IPS-20b (cell line): ENCODE measurements around the gene TNS3.
A peak's percentile ranks its signal among the peaks of the same experiment; 100 is the strongest.

ENCODE experiments used
- H3K27ac ChIP-seq: one replicate; pipeline ENCODE4 v1.5.1; 2013; ENCODE audit warnings: low read length
- H3K27me3 ChIP-seq: 2 replicates; pipeline ENCODE4 v1.6.1; 2013; ENCODE audit warnings: mild to moderate bottlenecking, low read length, inconsistent platforms; ENCODE audit not compliant: insufficient read depth
- H3K36me3 ChIP-seq: 2 replicates; pipeline ENCODE4 v1.6.1; 2013; ENCODE audit warnings: low read depth, mild to moderate bottlenecking, inconsistent platforms, low read length, moderate library complexity; ENCODE audit not compliant: insufficient read depth
- H3K4me1 ChIP-seq: 2 replicates; pipeline ENCODE4 v1.6.1; 2013; ENCODE audit warnings: mild to moderate bottlenecking, control low read depth, inconsistent platforms, low read length, moderate library complexity; ENCODE audit not compliant: insufficient read depth
- H3K4me3 ChIP-seq: 2 replicates; pipeline ENCODE4 v1.5.1; 2013; ENCODE audit warnings: mild to moderate bottlenecking, low read length, inconsistent platforms
- H3K9ac ChIP-seq: 2 replicates; pipeline ENCODE4 v1.6.1; 2013; ENCODE audit warnings: low read depth, mild to moderate bottlenecking, inconsistent platforms, low read length, moderate library complexity
- H3K9me3 ChIP-seq: 2 replicates; pipeline ENCODE4 v1.6.1; 2013; ENCODE audit warnings: mild to moderate bottlenecking, low read depth, low read length, inconsistent platforms; ENCODE audit not compliant: insufficient read depth

The TNS3 gene

DNA sequence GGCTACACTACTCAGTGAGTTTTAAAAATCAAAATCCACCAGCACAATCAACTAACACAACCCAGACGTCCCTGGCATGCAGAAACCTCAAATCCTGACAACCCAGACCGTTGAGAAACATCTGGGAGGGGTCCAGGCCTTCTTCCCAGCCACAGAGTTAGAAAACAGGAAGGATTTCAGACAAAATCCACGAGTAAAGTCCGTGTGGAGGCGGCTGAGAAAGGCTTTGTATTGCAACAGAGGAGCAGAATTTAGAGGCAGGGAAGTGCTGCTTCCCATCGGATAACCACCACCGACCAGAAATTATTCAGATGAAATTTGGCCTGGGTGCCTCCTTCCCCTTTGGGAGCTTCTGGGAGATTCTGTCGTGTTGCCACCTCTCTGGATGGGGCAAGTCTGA, 61.5 kb downstream of the TNS3 start:
- H3K4me3 ChIP-seq, result no peak overlapping the region
- peaks cover 7% of the 10 kb centered on the region; the same call in 1 of the 2 replicates for H3K4me1 ChIP-seq
- H3K27ac ChIP-seq, result no peak overlapping the region
- 0 out of 2 replicates have a peak overlapping the region, but pooled peaks have one; percentile 20 for H3K9ac ChIP-seq
- peaks cover 6% of the 10 kb centered on the region for H3K36me3 ChIP-seq
- no peaks in the 10 kb centered on the region for H3K27me3 ChIP-seq
- no peaks in the 10 kb centered on the region for H3K9me3 ChIP-seq

DNA sequence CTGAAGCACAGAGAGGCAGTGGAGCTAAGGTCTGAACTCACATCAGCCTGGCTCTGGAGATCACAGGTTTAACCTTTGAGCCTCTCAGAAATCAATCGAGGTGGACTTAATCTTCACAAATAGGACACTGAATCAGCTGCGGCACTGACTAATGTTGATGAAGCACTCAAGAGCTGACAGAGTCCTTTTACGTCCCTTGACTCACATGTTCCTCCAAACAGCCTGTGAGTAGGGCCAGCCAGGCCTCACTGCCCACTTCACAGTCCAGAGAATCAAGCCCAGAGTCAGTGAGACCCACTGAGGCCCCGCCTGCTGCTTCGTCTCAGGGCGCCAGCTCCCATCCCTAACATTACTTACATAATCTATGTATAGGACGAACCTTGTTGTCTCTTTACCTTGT, 63.1 kb downstream of the TNS3 start:
- Histone ChIP-seq H3K4me3 (no peak overlapping the region), H3K9ac (no peak overlapping the region), H3K27me3 (no peaks in the 10 kb centered on the region), H3K4me1 (peaks cover 7% of the 10 kb centered on the region; the same call in 1 of the 2 replicates), H3K9me3 (no peaks in the 10 kb centered on the region), H3K36me3 (no peaks in the 10 kb centered on the region), H3K27ac (no peak overlapping the region)

DNA sequence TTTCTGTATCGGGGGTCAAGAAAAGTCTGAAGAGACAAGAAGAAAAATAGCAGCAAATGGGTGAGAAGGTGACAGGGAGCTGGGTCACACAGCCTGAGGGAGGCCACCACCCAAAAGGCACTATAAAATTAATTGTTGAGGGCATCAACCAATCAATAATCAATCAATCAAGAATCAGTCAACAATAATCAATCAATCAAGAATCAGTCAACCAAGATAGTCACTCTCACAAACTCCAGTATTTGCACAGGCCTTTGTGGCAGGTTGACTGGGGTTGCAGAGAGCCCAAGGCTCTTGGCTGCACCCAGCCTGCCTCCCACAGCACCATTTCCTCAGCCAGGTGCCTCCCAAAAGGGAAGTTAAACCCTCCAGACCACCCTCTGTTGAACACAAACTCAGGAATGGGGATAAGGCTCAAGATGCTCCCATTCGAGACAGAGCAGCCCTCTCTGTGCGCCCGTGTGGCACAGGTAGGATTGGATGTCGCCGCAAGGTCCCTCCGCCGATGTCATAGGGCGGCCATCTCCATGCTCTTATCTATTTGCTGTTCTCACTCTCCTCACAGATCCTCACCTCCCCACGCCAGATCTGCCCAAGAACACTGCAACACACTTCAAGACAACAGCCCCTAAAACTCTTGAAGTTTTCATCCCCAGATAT, 64.0 kb downstream of the TNS3 start:
- H3K4me3 ChIP-seq, result no peak overlapping the region
- H3K9me3 ChIP-seq, result no peaks in the 10 kb centered on the region

DNA sequence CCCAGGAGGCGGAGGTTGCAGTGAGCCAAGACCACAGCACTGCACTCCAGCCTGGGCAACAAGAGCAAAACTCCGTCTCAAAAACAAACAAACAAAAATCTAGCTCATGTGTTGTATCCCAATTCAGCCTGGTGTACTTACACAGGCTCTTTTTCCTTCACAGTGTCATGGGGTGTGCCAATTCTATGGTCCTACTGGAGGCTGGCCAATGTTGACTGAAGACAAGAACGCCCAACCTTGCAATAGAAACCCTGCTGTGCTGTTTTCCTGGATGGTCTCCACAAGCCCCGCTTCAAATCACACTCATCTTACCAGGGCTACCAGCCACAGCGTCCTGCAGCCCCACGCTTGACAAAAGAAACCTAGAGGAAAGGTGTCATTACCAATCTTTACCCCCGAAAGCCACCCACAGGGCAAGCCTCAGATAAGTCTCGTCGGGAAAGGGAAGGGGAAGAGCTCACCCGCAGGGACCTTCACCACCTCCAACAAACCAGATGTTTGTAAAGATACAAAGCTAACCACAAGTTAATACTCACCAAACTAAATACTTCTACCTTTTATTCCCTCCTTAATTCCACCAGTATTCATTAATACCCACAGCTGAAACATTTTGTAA, 64.8 kb downstream of the TNS3 start:
- Histone ChIP-seq H3K36me3 (no peaks in the 10 kb centered on the region), H3K4me3 (no peak overlapping the region), H3K27me3 (no peaks in the 10 kb centered on the region), H3K4me1 (peaks cover 7% of the 10 kb centered on the region; the same call in 1 of the 2 replicates), H3K9me3 (no peaks in the 10 kb centered on the region), H3K27ac (no peak overlapping the region), H3K9ac (no peak overlapping the region)

More for the DNA sequence above, 64.0 kb downstream of the TNS3 start:
- H3K36me3 ChIP-seq, result no peaks in the 10 kb centered on the region
- H3K27me3 ChIP-seq, result no peaks in the 10 kb centered on the region
- no peak overlapping the region for H3K27ac ChIP-seq
- H3K9ac ChIP-seq, result no peak overlapping the region
- H3K4me1 ChIP-seq, result peaks cover 7% of the 10 kb centered on the region; the same call in 1 of the 2 replicates

DNA sequence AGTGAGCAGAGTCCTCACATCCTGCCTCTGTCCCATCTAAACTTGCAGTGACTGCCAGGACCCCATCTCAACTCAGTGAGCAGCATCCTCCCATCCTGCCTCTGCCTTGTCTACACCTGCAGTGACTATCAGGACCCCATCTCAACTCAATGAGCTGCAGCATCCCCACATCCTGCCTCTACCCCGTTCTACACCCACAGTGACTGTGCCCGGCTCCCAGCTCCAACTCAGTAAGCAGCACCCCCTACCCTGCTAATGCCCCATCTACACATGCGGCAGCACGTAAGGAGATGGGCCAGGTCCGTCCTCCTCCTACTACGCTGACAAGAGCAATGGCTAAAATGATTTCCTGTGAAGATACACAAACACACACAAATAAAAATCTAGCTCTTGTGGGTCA, 65.5 kb downstream of the TNS3 start:
- Histone ChIP-seq H3K9ac (no peak overlapping the region), H3K4me1 (peaks cover 6% of the 10 kb centered on the region; the same call in 1 of the 2 replicates), H3K27me3 (no peaks in the 10 kb centered on the region)

DNA sequence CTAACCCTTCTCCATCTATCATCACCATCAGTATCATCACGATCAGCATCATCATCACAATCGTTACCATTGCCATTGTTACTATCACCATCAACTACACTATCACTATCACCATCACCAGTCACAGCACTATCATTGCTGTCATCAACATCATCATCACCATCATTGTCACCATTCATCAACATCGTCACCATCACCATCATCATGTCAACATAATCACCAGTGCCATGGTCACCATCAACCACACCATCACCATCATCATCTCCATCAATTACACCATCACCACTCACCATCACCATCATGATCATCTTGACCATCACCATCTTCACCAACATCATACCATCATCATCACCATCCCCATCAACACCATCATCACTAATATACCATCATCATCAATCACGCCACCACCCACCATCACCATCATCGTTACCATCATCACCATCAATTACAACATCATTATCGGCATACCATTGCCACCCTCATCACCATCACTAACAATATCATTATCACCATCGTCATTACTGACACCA, 66.5 kb downstream of the TNS3 start:
- no peak overlapping the region for H3K4me3 ChIP-seq
- H3K36me3 ChIP-seq, result no peaks in the 10 kb centered on the region
- H3K27ac ChIP-seq, result no peak overlapping the region
- no peak overlapping the region for H3K9ac ChIP-seq
- no peaks in the 10 kb centered on the region for H3K9me3 ChIP-seq
- H3K27me3 ChIP-seq, result no peaks in the 10 kb centered on the region
- no peaks in the 10 kb centered on the region; the same call in 1 of the 2 replicates for H3K4me1 ChIP-seq

More for the DNA sequence above, 65.5 kb downstream of the TNS3 start:
- Histone ChIP-seq H3K36me3 (no peaks in the 10 kb centered on the region), H3K9me3 (no peaks in the 10 kb centered on the region), H3K27ac (no peak overlapping the region), H3K4me3 (no peak overlapping the region)

DNA sequence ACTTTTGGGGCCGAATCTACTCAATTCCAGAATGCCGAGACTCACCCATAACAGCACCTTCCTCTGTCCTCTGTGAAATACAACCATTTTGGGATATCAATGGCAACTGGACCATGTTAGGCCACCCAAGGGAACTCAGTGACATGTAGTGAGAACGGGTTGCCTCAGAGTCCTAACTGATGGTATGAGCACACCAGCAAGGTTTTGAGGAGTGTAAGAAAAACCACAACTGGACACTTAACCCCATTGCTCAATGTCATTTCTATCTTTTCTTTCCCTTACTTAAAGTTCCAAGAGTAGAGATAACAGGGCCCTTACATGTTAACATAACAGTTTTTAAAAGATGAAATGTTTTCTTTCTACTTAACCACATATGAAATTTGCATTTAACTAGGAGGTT, 67.1 kb downstream of the TNS3 start:
- H3K27ac ChIP-seq, result no peak overlapping the region

DNA sequence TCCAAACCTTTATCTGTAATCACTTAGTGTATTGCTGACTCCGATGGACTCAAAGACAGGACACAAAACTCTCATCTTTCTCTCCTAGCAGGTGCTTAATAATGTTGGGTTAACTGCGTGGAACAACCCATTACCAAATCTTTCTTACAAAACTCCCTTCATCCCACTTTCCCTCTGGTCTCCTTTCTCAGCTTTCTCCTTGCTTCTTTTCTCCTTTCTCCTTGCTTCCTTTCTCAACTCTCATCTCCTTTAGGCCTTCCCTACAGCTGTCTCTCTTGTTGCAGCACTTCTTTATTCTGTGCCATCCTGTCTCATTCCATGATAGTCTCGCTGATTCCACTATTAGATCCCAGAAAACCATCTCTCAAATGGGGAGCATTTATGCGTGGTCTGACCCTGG, 67.5 kb downstream of the TNS3 start:
- Histone ChIP-seq H3K27me3 (no peaks in the 10 kb centered on the region), H3K36me3 (no peaks in the 10 kb centered on the region), H3K9ac (no peak overlapping the region), H3K9me3 (no peaks in the 10 kb centered on the region), H3K27ac (no peak overlapping the region), H3K4me1 (no peaks in the 10 kb centered on the region), H3K4me3 (no peak overlapping the region)

More for the DNA sequence above, 67.1 kb downstream of the TNS3 start:
- Histone ChIP-seq H3K9ac (no peak overlapping the region), H3K36me3 (no peaks in the 10 kb centered on the region), H3K4me1 (no peaks in the 10 kb centered on the region), H3K9me3 (no peaks in the 10 kb centered on the region), H3K4me3 (no peak overlapping the region), H3K27me3 (no peaks in the 10 kb centered on the region)

DNA sequence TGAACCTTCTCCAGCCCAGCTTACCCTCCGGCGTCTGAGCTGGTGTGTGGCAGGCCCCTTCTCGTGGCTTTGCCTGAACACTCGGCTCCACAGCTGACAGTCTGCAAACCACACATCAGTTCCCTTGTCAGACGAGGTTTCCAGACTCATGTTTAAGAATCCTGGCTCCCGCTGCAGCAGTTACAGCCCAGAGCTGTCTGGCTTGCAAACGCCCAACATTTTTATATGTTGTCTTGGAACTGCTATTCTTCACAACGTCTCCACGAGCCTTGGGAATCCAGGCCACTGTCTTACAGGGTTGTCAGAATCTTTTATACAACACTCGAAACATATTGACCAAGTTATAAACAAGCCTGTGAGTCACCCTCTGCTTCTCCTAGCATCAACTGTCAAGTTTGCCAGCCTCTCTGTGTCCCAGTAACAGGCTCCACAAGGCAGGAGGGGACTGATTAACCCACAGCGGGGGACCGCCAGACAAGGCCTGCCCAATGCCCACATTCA, 68.1 kb downstream of the TNS3 start:
- no peak overlapping the region for H3K9ac ChIP-seq
- H3K9me3 ChIP-seq, result no peaks in the 10 kb centered on the region
- H3K4me3 ChIP-seq, result no peak overlapping the region
- H3K27me3 ChIP-seq, result no peaks in the 10 kb centered on the region
- H3K27ac ChIP-seq, result no peak overlapping the region
- H3K4me1 ChIP-seq, result no peaks in the 10 kb centered on the region
- H3K36me3 ChIP-seq, result no peaks in the 10 kb centered on the region

DNA sequence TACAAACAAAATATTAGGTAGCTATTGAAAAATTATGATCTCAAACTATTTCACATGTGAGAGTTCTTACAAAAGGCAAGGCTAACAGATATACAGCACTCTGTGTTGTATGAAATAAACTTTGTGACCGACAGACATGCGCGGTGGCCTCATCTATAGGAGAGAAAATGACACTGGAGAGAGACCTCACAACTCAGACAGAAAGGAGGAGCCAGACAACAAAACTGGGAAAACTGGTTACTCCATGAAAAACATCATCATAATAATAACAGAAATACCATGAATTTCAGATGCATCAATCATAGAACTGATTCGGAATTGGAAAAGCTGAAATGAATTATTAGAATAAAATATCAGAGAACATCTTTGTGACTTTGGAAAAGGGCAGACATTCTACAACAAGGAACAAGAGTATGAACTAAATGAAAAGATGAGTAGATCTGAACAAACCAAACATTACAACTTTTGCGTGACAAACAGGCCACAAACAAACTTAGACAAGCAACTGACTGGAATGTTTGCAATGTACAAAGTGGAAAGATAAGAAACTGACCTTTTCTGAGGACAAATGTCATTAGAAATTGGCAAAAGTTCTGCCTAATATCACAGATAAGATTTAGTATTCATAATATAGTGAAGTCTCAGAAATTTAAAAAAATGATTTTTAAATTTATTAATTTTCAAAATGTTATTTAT, 69.3 kb downstream of the TNS3 start:
- H3K9me3 ChIP-seq, result no peaks in the 10 kb centered on the region
- H3K4me1 ChIP-seq, result no peaks in the 10 kb centered on the region
- H3K4me3 ChIP-seq, result no peak overlapping the region
- H3K27ac ChIP-seq, result no peak overlapping the region
- no peaks in the 10 kb centered on the region for H3K36me3 ChIP-seq
- no peak overlapping the region for H3K9ac ChIP-seq
- no peaks in the 10 kb centered on the region for H3K27me3 ChIP-seq

DNA sequence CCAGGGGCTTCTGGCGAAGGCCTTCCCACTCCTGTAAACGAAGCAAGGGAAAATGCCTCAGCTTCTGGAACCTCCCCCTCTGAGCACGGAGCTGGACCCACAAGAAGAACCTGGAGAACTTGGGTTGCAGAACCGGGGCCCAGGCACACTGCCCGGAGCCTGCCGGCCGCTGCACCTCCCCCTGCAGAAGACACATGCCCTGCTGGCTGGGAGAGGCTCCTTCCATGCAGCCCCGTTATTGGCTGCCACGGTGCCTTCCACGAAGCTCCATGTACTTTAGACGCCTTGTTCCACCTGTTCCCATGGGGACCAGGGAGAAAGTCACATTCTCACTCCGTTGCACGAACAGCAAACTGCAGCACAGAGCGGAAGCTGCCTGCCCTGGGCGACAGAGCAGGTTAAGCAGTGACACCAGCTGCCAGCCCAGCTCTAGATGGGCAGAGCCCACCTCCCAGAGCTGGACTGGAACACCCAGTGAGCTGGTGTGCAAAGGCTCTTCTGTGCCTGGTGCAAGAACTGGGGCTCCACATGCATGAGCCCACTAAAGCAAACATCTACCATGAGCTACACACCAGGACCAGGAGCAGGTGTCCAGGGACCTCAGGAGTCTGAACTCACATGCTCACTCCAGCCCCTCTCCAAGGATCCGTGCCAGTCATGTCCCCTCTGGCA, 70.1 kb downstream of the TNS3 start:
- H3K4me1 ChIP-seq, result no peaks in the 10 kb centered on the region
- no peaks in the 10 kb centered on the region for H3K27me3 ChIP-seq
- H3K27ac ChIP-seq, result no peak overlapping the region
- no peaks in the 10 kb centered on the region for H3K9me3 ChIP-seq
- no peak overlapping the region for H3K9ac ChIP-seq
- no peak overlapping the region for H3K4me3 ChIP-seq
- H3K36me3 ChIP-seq, result no peaks in the 10 kb centered on the region
